Small intestine (tissue), 7 donors: Measurements from ENCODE around the gene CDC42BPB. TPM values are rescaled to one million over a fixed set of nuclear protein-coding genes. Genes with fewer than 3 reads are reported as not detected.
A peak's percentile ranks its signal among the peaks of the same experiment; 100 is the strongest.

Source experiments
- DNase-seq, 2 donors: peaks; one replicate each; pipeline versions ENCODE4 v3.0.0 to v3.0.0-alpha.2; 2013
- FAIRE-seq: peaks from 2 replicates; lab custom pipeline; 2012; peaks lifted over from hg19 to GRCh38; lab: Jason Lieb, UNC
- H3K27ac ChIP-seq, 3 donors: one replicate each; pipeline ENCODE4 v1.5.1; 2013; ENCODE audit warnings: low read length in 2 of 3, mild to moderate bottlenecking in 2 of 3, control low read depth in 1 of 3, inconsistent platforms in 1 of 3, low read depth in 1 of 3, moderate library complexity in 1 of 3
- H3K27me3 ChIP-seq, 3 donors: one replicate each; pipeline ENCODE4 v1.6.1; 2013; ENCODE audit warnings: low read length in 3 of 3, inconsistent platforms in 1 of 3; ENCODE audit not compliant: control insufficient read depth in 3 of 3, insufficient read depth in 3 of 3
- H3K36me3 ChIP-seq, 3 donors: one replicate each; pipeline ENCODE4 v1.6.1; 2013; ENCODE audit warnings: low read length in 3 of 3, inconsistent platforms in 1 of 3, low read depth in 1 of 3, mild to moderate bottlenecking in 1 of 3, moderate library complexity in 1 of 3; ENCODE audit not compliant: control insufficient read depth in 3 of 3, insufficient read depth in 2 of 3
- H3K4me1 ChIP-seq, 3 donors: one replicate each; pipeline ENCODE4 v1.6.1; 2013; ENCODE audit warnings: low read length in 2 of 3, inconsistent platforms in 1 of 3, low read depth in 1 of 3, mild to moderate bottlenecking in 1 of 3, moderate library complexity in 1 of 3; ENCODE audit not compliant: control insufficient read depth in 3 of 3, insufficient read depth in 2 of 3
- H3K4me3 ChIP-seq, 3 donors: one replicate each; pipeline ENCODE4 v1.5.1; 2013; ENCODE audit warnings: low read length in 3 of 3, control low read depth in 1 of 3, inconsistent platforms in 1 of 3, low read depth in 1 of 3, mild to moderate bottlenecking in 1 of 3, moderate library complexity in 1 of 3
- H3K9me3 ChIP-seq, 2 donors: one replicate each; pipeline ENCODE4 v1.6.1; 2013; ENCODE audit warnings: low read depth in 1 of 2, low read length in 1 of 2; ENCODE audit not compliant: control insufficient read depth in 2 of 2, insufficient read depth in 1 of 2
- WGBS, 3 donors: extraction: QIAGEN DNeasy Blood & Tissue Kit; methylation state at CpG; one replicate each; pipeline ENCODE4 v1.1.7; 2013; 5-methylcytosine and 5-hydroxymethylcytosine counted together
- polyA plus RNA-seq, 4 donors: library from polyadenylated mRNA; stranded (reverse) in 3 of 4; unstranded in 1 of 4; fragments of 200-250 nt in 3 of 4; fragments of 120-200 nt in 1 of 4; gene quantifications; one replicate each; pipeline versions ENCODE4 v1.2.1 to v1.2.3, GENCODE V29; 2013
- donor health status: healthy with polysubstance abuse.
- donor health status: control.
- donor health status: control.
- donor health status: Bipolar disorder and iron deficiency.
- donor health status: healthy.

CDC42BPB gene
- polyA plus RNA-seq, 4 donors = 29.2 to 69.4 (median 39.5) TPM

- FAIRE-seq = no peak
- 94 to 97% (median 96%) methylated on average over 38 of the region's 38 CpGs for WGBS, 3 donors
- H3K4me3 ChIP-seq = no peak overlapping the region
These were observed 151.9 kb downstream of the CDC42BPB start for GRCh38 chr14:102905116-102906108.

DNA sequence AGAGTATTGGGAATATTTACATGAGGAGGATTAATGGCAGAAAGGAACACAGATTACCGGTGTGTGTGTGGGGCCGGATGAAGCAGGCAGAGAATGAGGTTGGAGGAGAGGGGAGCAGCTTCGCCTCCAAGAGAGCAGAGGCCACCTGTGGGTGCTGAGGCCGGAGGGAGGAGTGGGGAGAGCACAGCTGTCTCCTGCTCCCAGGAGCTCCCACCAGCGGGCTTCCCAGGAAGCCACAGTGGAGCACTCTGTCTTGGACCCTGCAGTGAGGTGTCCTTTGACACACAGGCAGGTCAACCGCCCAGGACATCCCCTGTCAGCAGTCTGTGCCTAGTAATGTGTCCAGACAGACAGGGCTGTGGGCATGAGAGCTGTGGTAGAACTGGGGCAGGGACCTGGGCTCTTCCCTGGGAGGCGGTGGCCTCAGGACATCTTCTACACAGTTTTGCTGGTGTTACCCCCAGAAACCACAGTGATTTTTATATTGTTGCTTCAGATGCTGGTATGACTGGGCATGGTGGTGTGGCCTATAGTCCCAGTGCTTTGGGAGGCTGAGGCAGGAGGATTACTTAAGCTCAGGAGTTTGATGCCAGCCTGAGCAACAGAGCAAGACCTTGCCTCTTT lies 153.3 kb downstream of the CDC42BPB start:
- FAIRE-seq = no peak
- WGBS, 3 donors = 94 to 100% (median 95%) methylated on average over 7 of the region's 7 CpGs
- H3K4me1 ChIP-seq = no peaks in the 10 kb centered on the region
- DNase-seq = no peak
- no peaks in the 10 kb centered on the region for H3K9me3 ChIP-seq
- H3K27me3 ChIP-seq = no peaks in the 10 kb centered on the region
- no peak overlapping the region for H3K27ac ChIP-seq
- H3K4me3 ChIP-seq = no peak overlapping the region
- H3K36me3 ChIP-seq = peaks cover 5 to 78% (median 12%) of the 10 kb centered on the region in 3 donors

More at GRCh38 chr14:102905116-102906108, 151.9 kb downstream of the CDC42BPB start:
- no peaks in the 10 kb centered on the region for H3K4me1 ChIP-seq
- no peaks in the 10 kb centered on the region for H3K27me3 ChIP-seq
- no peak overlapping the region for H3K27ac ChIP-seq
- no peaks in the 10 kb centered on the region for H3K9me3 ChIP-seq
- no peak for DNase-seq
- H3K36me3 ChIP-seq = peaks cover 5 to 80% (median 12%) of the 10 kb centered on the region in 3 donors

GRCh38 chr14:102903248-102903888 lies 154.0 kb downstream of the CDC42BPB start:
- H3K9me3 ChIP-seq = no peaks in the 10 kb centered on the region
- no peak for FAIRE-seq
- no peak overlapping the region for H3K4me3 ChIP-seq
- DNase-seq = no peak
- H3K27me3 ChIP-seq = no peaks in the 10 kb centered on the region
- 89 to 97% (median 96%) methylated on average over 29 of the region's 29 CpGs for WGBS, 3 donors
- peaks cover 6 to 79% (median 12%) of the 10 kb centered on the region in 3 donors for H3K36me3 ChIP-seq
- no peaks in the 10 kb centered on the region for H3K4me1 ChIP-seq
- no peak overlapping the region for H3K27ac ChIP-seq

GRCh38 chr14:102902523-102903247 lies 154.7 kb downstream of the CDC42BPB start:
- Histone ChIP-seq H3K36me3 (peaks cover 6 to 77% (median 12%) of the 10 kb centered on the region in 3 donors), H3K27me3 (no peaks in the 10 kb centered on the region), H3K9me3 (no peaks in the 10 kb centered on the region), H3K4me1 (no peaks in the 10 kb centered on the region), H3K27ac (peak overlapping the region in 1 of 3 donors; percentile 41), H3K4me3 (no peak overlapping the region)
- FAIRE-seq = no peak
- DNase-seq = no peak
- 91 to 92% (median 91%) methylated on average over 10 to 12 of the region's 12 CpGs for WGBS, 3 donors

DNA sequence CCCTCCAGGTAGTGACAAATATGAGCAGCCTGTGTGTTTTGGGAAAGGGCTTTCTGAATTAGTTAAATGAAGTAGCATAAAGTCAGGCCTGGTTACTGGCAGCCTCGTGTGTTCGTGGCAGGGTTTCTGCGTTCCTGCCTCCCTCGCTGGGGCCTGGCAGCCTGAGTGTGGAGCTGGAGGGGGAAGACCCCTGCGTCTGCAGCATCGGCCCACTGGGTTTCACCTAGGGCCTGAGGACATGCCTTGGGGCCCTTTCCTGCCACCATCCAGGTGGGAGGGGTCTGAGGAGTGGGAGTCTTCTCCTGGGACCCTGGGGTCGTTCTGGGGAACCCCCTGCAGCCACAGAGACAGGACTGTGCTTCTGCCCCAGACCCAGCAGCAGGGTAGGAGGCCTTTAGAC lies 155.3 kb downstream of the CDC42BPB start:
- FAIRE-seq = no peak
- H3K36me3 ChIP-seq = peaks cover 6 to 75% (median 12%) of the 10 kb centered on the region in 3 donors
- no peaks in the 10 kb centered on the region for H3K9me3 ChIP-seq
- no peak for DNase-seq
- H3K4me3 ChIP-seq = no peak overlapping the region
- H3K27me3 ChIP-seq = no peaks in the 10 kb centered on the region
- 82 to 92% (median 87%) methylated on average over 7 of the region's 7 CpGs for WGBS, 3 donors
- H3K4me1 ChIP-seq = no peaks in the 10 kb centered on the region
- peak overlapping the region in 1 of 3 donors; percentile 41 for H3K27ac ChIP-seq

- DNase-seq (no peak), FAIRE-seq (no peak)
- H3K27ac ChIP-seq = peak overlapping the region in 1 of 3 donors; percentile 41
- no peaks in the 10 kb centered on the region for H3K9me3 ChIP-seq
- WGBS, 3 donors = 62 to 91% (median 68%) methylated on average over 4 of the region's 4 CpGs
- no peaks in the 10 kb centered on the region for H3K27me3 ChIP-seq
- H3K36me3 ChIP-seq = peaks cover 6 to 71% (median 12%) of the 10 kb centered on the region in 3 donors
- no peak overlapping the region for H3K4me3 ChIP-seq
- H3K4me1 ChIP-seq = no peaks in the 10 kb centered on the region
These were observed 155.7 kb downstream of the CDC42BPB start for GRCh38 chr14:102901633-102902032.

DNA sequence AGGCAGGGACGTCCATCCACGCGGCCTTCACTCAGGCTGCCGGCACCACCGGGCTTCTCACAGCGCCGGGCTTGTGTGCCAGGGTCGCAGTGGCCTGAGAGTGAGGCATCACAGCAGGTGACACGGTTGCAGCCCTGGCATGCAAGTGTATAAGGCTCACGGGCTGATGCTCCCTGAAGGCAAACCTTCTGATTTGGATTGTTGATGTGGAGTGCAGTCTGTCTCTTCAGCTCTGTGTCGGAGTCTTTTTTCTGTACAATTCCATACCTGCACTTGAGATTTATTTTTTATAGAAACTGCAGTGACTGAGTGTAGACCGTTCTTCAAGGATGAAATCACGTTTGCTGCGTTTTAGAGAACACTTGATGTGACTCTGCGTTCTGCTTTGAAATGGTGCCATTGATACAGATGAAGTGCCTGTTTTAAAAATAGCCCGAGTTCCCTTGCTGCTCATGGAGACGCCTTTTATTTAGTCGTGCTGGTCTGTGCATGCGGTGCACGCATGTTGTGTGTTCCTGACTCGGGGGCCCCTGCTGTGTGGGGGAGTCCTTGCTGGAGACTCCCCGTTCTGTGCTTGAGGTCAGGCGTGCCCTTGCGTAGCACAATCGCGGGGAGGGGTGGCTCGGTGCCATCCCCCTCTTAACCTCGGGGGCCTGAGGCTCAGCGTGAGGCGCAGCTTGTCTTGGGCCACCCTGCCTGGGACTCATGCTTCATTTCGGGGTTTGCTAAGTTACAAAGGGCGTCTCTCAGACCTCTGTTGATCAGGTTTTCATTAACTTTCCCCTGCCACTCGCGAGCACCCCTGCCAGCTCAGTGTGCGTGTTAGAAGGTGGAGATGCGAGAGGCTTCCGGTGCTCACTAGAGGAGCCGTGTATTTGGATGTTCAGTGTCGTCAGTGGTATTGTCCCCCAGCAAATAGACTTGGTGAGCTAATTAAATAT lies 156.4 kb downstream of the CDC42BPB start:
- H3K27ac ChIP-seq = peak overlapping the region in 2 of 3 donors; percentile 6 to 61
- no peak for FAIRE-seq

More for the DNA sequence above, 156.4 kb downstream of the CDC42BPB start:
- Histone ChIP-seq H3K4me1 (no peaks in the 10 kb centered on the region), H3K27me3 (no peaks in the 10 kb centered on the region), H3K36me3 (peaks cover 6 to 71% (median 12%) of the 10 kb centered on the region in 3 donors), H3K9me3 (no peaks in the 10 kb centered on the region), H3K4me3 (no peak overlapping the region)
- 74 to 91% (median 86%) methylated on average over 39 of the region's 39 CpGs for WGBS, 3 donors
- no peak for DNase-seq
